ENCODE data around the gene CD81. TPM values are rescaled to one million over a fixed set of nuclear protein-coding genes. Genes with fewer than 3 reads are reported as not detected.

The CD81 gene
- total and polyA plus RNA-seq, 2 donors from 2014 or later, result 827 to 950 TPM

DNA sequence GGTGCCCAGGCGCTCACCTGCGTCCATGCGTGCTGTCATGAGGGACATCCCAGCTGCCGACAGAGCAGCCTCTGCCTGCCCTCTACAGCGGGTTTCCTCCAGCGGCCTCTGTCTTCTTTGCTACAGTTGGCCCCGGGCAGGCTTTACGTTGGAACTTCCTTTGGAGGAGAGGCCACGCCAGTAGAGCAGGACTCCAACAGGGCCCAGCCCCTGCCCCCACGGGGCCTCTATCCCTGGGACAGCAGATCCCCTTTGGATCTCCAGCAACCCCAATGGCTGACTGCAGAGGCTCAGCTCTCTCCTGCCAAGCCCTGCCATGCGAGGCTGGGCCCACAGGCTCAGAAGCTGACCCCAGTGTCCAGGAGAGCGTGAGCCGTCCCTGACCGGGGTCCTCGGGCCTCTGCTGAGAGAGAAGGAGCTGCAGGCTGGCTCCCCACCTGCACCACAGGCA, 55.1 kb downstream of the CD81 start:
- TF ChIP-seq, protein P1, sequence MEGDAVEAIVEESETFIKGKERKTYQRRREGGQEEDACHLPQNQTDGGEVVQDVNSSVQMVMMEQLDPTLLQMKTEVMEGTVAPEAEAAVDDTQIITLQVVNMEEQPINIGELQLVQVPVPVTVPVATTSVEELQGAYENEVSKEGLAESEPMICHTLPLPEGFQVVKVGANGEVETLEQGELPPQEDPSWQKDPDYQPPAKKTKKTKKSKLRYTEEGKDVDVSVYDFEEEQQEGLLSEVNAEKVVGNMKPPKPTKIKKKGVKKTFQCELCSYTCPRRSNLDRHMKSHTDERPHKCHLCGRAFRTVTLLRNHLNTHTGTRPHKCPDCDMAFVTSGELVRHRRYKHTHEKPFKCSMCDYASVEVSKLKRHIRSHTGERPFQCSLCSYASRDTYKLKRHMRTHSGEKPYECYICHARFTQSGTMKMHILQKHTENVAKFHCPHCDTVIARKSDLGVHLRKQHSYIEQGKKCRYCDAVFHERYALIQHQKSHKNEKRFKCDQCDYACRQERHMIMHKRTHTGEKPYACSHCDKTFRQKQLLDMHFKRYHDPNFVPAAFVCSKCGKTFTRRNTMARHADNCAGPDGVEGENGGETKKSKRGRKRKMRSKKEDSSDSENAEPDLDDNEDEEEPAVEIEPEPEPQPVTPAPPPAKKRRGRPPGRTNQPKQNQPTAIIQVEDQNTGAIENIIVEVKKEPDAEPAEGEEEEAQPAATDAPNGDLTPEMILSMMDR (IDR thresholded peaks at IDR 0.05; ENCODE audit: borderline replicate concordance, extremely low read depth, insufficient read depth), result no peak
- H3K4me1 ChIP-seq (ENCODE audit: control insufficient read depth in 2 of 3, insufficient read depth in 2 of 3, low read depth in 1 of 3, low read length in 3 of 3), result no peaks in the 10 kb centered on the region
- H3K36me3 ChIP-seq (ENCODE audit: control insufficient read depth in 2 of 3, insufficient read depth in 3 of 3, low read length in 3 of 3), result peaks cover 0 to 6% (median 0%) of the 10 kb centered on the region in 3 donors
- no peaks in the 10 kb centered on the region for H3K9me3 ChIP-seq (ENCODE audit: control insufficient read depth in 2 of 3, insufficient read depth in 1 of 3, low read length in 3 of 3)
- intact Hi-C loops (cut with DNase I), result no loop called here
- no peak overlapping the region for H3K4me3 ChIP-seq (ENCODE audit: low read length in 3 of 3)
- FAIRE-seq (no peak), DNase-seq (peak in 3 of 5 donors; percentile 22 to 54 (median 45))
- H3K27me3 ChIP-seq (ENCODE audit: control insufficient read depth, insufficient read depth, low read length), result no peaks in the 10 kb centered on the region
- H3K9ac ChIP-seq (ENCODE audit: low read length in 3 of 3), result no peak overlapping the region
- no peak overlapping the region for H3K27ac ChIP-seq (ENCODE audit: low read depth in 2 of 2, low read length in 2 of 2)

DNA sequence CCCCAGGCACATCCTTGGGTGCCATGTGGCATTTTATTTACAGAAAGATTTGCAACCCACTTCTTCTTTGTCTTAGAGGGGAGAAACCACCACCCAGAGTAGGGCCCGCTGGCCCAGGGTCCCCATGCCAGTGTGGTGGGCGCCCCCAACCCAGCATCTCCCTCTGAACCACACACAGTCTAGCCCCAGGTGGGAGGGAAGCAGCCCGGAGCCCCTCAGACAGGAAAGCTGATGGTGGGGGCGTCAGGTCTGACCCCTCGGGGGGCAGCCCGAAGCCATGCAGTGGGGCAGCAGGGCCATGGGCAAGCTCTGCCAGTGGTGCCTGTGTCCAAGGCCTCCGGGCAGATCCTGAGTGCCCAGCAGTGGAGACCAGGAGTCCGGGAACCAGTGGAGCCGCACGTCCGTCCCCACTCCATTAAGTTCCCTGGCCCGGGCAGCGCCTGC, 55.5 kb downstream of the CD81 start:
- intact Hi-C loops (cut with DNase I), result no loop called here
- H3K36me3 ChIP-seq (ENCODE audit: control insufficient read depth in 2 of 3, insufficient read depth in 3 of 3, low read length in 3 of 3), result peaks cover 0 to 6% (median 0%) of the 10 kb centered on the region in 3 donors
- no peak overlapping the region for H3K4me3 ChIP-seq (ENCODE audit: low read length in 3 of 3)
- H3K9ac ChIP-seq (ENCODE audit: low read length in 3 of 3), result no peak overlapping the region
- no peaks in the 10 kb centered on the region for H3K4me1 ChIP-seq (ENCODE audit: control insufficient read depth in 2 of 3, insufficient read depth in 2 of 3, low read depth in 1 of 3, low read length in 3 of 3)
- no peaks in the 10 kb centered on the region for H3K9me3 ChIP-seq (ENCODE audit: control insufficient read depth in 2 of 3, insufficient read depth in 1 of 3, low read length in 3 of 3)
- FAIRE-seq (no peak), DNase-seq (peak in 1 of 5 donors; percentile 67)
- no peaks in the 10 kb centered on the region for H3K27me3 ChIP-seq (ENCODE audit: control insufficient read depth, insufficient read depth, low read length)
- TF ChIP-seq, protein P1 (IDR thresholded peaks at IDR 0.05; ENCODE audit: borderline replicate concordance, extremely low read depth, insufficient read depth), result no peak
- H3K27ac ChIP-seq (ENCODE audit: low read depth in 2 of 2, low read length in 2 of 2), result no peak overlapping the region

DNA sequence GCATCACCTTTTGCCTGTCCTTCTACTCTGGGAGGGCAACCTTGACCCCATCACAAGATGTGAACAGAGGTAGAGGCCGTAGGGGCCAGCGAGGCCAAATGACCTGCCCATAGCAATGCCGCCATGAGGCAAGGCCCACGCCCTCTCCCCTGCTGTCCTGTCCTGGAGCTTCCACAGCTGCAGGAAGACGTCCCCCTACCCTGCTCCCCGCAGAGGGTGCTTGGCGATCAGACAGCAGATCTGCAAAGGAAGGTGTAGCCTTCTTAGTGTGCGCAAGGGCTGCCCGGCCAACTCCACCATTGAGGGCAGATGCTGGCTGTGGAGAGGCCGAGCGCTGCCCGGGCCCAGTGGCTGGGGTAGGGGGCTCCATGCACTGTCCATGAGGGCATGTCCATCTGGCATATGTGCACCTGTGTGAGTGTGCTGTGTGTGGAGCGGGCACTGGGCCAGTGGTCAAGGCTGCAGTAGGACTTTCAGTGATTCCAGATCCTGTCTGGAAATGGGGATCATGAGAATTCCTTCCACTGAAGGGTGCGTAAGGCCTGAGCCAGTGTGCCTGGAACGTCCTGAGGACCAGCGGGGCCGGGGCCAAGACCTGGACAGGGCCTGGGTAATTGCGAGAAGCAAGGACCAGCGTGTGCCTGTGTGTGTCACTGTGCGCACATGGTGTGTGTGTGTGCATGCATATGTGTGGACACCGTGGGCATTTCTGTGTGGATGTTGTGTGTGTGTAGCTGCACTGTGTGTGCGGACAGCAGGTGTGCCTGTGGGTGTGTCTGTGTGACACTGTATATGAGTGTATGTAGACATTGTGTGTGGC, 56.2 kb downstream of the CD81 start:
- DNase-seq, result peak in 1 of 5 donors; percentile 45
- H3K9me3 ChIP-seq (ENCODE audit: control insufficient read depth in 2 of 3, insufficient read depth in 1 of 3, low read length in 3 of 3), result no peaks in the 10 kb centered on the region
- H3K36me3 ChIP-seq (ENCODE audit: control insufficient read depth in 2 of 3, insufficient read depth in 3 of 3, low read length in 3 of 3), result peaks cover 0 to 6% (median 0%) of the 10 kb centered on the region in 3 donors
- H3K27me3 ChIP-seq (ENCODE audit: control insufficient read depth, insufficient read depth, low read length), result no peaks in the 10 kb centered on the region
- FAIRE-seq, result no peak
- TF ChIP-seq, protein P1 (IDR thresholded peaks at IDR 0.05; ENCODE audit: borderline replicate concordance, extremely low read depth, insufficient read depth), result no peak
- intact Hi-C loops (cut with DNase I), result no loop called here
- no peaks in the 10 kb centered on the region for H3K4me1 ChIP-seq (ENCODE audit: control insufficient read depth in 2 of 3, insufficient read depth in 2 of 3, low read depth in 1 of 3, low read length in 3 of 3)
- H3K27ac ChIP-seq (ENCODE audit: low read depth in 2 of 2, low read length in 2 of 2), result no peak overlapping the region
- H3K4me3 ChIP-seq (ENCODE audit: low read length in 3 of 3), result no peak overlapping the region
- H3K9ac ChIP-seq (ENCODE audit: low read length in 3 of 3), result no peak overlapping the region

Measured in kidney (tissue), 14 donors.